ENCODE measurements around the gene KRTAP10-2.

GRCh38 chr21:44557491-44558328 is 6.4 kb upstream of the KRTAP10-2 start:
- no peak for TF ChIP-seq POLR2A (IDR thresholded peaks at IDR 0.05)
- TF ChIP-seq CTCF (IDR thresholded peaks at IDR 0.05): no peak

Data from breast epithelium (tissue), 3 donors.